Activated CD4-positive, alpha-beta T cell treated with anti-CD3 and anti-CD28 coated beads, Interleukin-2, Interleukin-6, amounts not matched to agents 100 ng/mL and 50 ng/mL, durations not matched to agents 16 hours and 8 hours (primary cell): ENCODE measurements around the gene CAMK1D.
"Not testable (repeated sequence)": the region's sequence is repeated elsewhere in the genome, so short reads cannot be mapped to it uniquely, and the experiment has no call there.

Experiments used
- DNase-seq: peaks from one replicate; pipeline ENCODE4 v3.0.0-alpha.2; 2020

Gene CAMK1D

GRCh38 chr10:12801214-12802087, 452.1 kb downstream of the CAMK1D start:
- DNase-seq, result no peak

- no peak for DNase-seq
These were observed 454.4 kb downstream of the CAMK1D start for GRCh38 chr10:12803776-12804175.

GRCh38 chr10:12806228-12807095, 457.1 kb downstream of the CAMK1D start:
- DNase-seq, result no peak

GRCh38 chr10:12807096-12807755, 457.9 kb downstream of the CAMK1D start:
- no peak for DNase-seq

- no peak for DNase-seq
These were observed 458.8 kb downstream of the CAMK1D start for GRCh38 chr10:12808014-12808613.

- not testable (repeated sequence) for DNase-seq
These were observed 460.7 kb downstream of the CAMK1D start for GRCh38 chr10:12810046-12810445.

- DNase-seq, result no peak
These were observed 462.5 kb downstream of the CAMK1D start for GRCh38 chr10:12811826-12812225.

GRCh38 chr10:12812571-12812970, 463.2 kb downstream of the CAMK1D start:
- DNase-seq, result no peak

GRCh38 chr10:12814166-12814565, 464.8 kb downstream of the CAMK1D start:
- no peak for DNase-seq

- DNase-seq, result no peak
These were observed 469.7 kb downstream of the CAMK1D start for GRCh38 chr10:12819071-12819470.

- no peak for DNase-seq
These were observed 470.3 kb downstream of the CAMK1D start for GRCh38 chr10:12819656-12820055.

- no peak for DNase-seq
These were observed 473.0 kb downstream of the CAMK1D start for GRCh38 chr10:12822126-12822892.

- DNase-seq, result no peak
These were observed 473.5 kb downstream of the CAMK1D start for GRCh38 chr10:12822893-12823170.

- no peak for DNase-seq
These were observed 474.0 kb downstream of the CAMK1D start for GRCh38 chr10:12823328-12823727.

GRCh38 chr10:12825260-12825849, 476.0 kb downstream of the CAMK1D start:
- no peak for DNase-seq

GRCh38 chr10:12826800-12827372, 477.5 kb downstream of the CAMK1D start:
- no peak for DNase-seq

GRCh38 chr10:12828736-12829135, 479.4 kb downstream of the CAMK1D start:
- no peak for DNase-seq

- no peak for DNase-seq
These were observed 480.6 kb downstream of the CAMK1D start for GRCh38 chr10:12829831-12830390.

- DNase-seq, result no peak
These were observed 482.7 kb downstream of the CAMK1D start for GRCh38 chr10:12832096-12832495.

GRCh38 chr10:12833451-12833850, 484.1 kb downstream of the CAMK1D start:
- no peak for DNase-seq

GRCh38 chr10:12834116-12834665, 484.8 kb downstream of the CAMK1D start:
- no peak for DNase-seq
